Measurements from ENCODE around the gene KIFC3.

The KIFC3 gene

DNA sequence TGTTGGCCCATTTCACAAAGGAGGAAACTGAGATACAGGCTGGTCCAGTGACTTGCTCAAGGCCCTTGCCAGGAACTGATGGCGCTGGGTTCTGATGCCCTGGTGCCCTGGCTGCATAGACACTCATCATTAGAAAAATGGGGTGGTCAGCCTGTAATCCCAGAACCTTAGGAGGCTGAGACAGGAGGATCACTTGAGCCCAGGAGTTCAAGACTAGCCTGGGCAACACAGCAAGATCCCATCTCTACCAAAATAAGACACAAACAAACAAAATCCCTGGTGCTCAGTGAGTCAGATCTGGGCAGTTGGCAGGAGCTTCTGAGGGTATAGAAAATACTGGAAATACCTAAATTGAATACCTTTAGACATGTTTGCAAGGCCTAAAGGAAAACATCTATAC lies 41.1 kb upstream of the KIFC3 start:
- no peak for DNase-seq
- no peaks in the 10 kb centered on the region for H3K9me3 ChIP-seq (replicated peaks; ENCODE audit: insufficient read depth, low read length)
- no peaks in the 10 kb centered on the region for H4K20me1 ChIP-seq (ENCODE audit: insufficient read depth, low read length)
- no peak overlapping the region for H3K4me3 ChIP-seq (ENCODE audit: low read length)
- H3K4me2 ChIP-seq (ENCODE audit: low read depth, low read length) = no peak overlapping the region
- H3K9ac ChIP-seq (ENCODE audit: low read length) = no peak overlapping the region
- H3K27ac ChIP-seq (ENCODE audit: low read length) = no peak overlapping the region
- H2AFZ ChIP-seq (ENCODE audit: low read length) = no peak overlapping the region
- peaks cover 16% of the 10 kb centered on the region for H3K4me1 ChIP-seq (ENCODE audit: low read length)
- H3K79me2 ChIP-seq (ENCODE audit: low read length) = no peaks in the 10 kb centered on the region
- peaks cover 20% of the 10 kb centered on the region for H3F3A ChIP-seq (ENCODE audit: insufficient read depth, low read length)
- no peaks in the 10 kb centered on the region for H3K27me3 ChIP-seq (replicated peaks; ENCODE audit: insufficient read depth, low read length)
- H3K9me2 ChIP-seq (replicated peaks; ENCODE audit: insufficient read depth, low read length) = no peaks in the 10 kb centered on the region
- TF ChIP-seq EZH2phosphoT487 (IDR thresholded peaks at IDR 0.05; ENCODE audit: low read length) (no peak), EZH2 (optimal IDR thresholded peaks at IDR 0.05; ENCODE audit: low read depth, low read length) (no peak), CTCF (IDR thresholded peaks at IDR 0.05; ENCODE audit: low read length) (no peak)
- H3K36me3 ChIP-seq (replicated peaks; ENCODE audit: insufficient read depth, low read length) = no peaks in the 10 kb centered on the region

- Histone ChIP-seq H3K27ac (ENCODE audit: low read length) (no peak overlapping the region), H3K79me2 (ENCODE audit: low read length) (no peaks in the 10 kb centered on the region), H3K9me3 (replicated peaks; ENCODE audit: insufficient read depth, low read length) (no peaks in the 10 kb centered on the region), H3K4me2 (ENCODE audit: low read depth, low read length) (no peak overlapping the region), H3K27me3 (replicated peaks; ENCODE audit: insufficient read depth, low read length) (no peaks in the 10 kb centered on the region), H2AFZ (ENCODE audit: low read length) (no peak overlapping the region), H4K20me1 (ENCODE audit: insufficient read depth, low read length) (no peaks in the 10 kb centered on the region), H3K36me3 (replicated peaks; ENCODE audit: insufficient read depth, low read length) (no peaks in the 10 kb centered on the region), H3K9ac (ENCODE audit: low read length) (no peak overlapping the region), H3F3A (ENCODE audit: insufficient read depth, low read length) (peaks cover 18% of the 10 kb centered on the region), H3K4me3 (ENCODE audit: low read length) (no peak overlapping the region), H3K9me2 (replicated peaks; ENCODE audit: insufficient read depth, low read length) (no peaks in the 10 kb centered on the region), H3K4me1 (ENCODE audit: low read length) (peaks cover 15% of the 10 kb centered on the region)
- TF ChIP-seq EZH2 (optimal IDR thresholded peaks at IDR 0.05; ENCODE audit: low read depth, low read length) (no peak), CTCF (IDR thresholded peaks at IDR 0.05; ENCODE audit: low read length) (no peak), EZH2phosphoT487 (IDR thresholded peaks at IDR 0.05; ENCODE audit: low read length) (no peak)
- no peak for DNase-seq
These were observed 40.3 kb upstream of the KIFC3 start for GRCh38 chr16:57842601-57843000.

DNA sequence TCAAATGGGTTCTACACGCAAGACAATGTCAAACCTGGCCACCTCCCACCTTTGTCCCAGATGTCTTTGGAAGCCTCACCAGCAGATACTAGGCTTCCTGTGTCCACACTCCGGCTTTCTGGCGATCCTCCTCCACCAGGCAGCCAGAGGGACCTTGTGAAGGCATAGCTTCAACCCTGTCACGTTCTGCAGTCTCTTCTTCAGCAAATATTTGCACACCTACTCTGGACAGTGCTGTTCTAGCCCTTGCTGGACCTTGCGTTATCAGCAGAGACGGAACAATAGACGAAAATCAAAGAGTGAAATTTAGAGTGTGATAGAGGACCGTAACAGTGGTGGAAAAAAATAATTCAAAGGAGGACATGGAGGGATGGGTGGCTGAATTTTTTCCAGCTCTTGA lies 38.5 kb upstream of the KIFC3 start:
- Histone ChIP-seq H3F3A (ENCODE audit: insufficient read depth, low read length) (peaks cover 4% of the 10 kb centered on the region), H3K79me2 (ENCODE audit: low read length) (no peaks in the 10 kb centered on the region), H3K9me2 (replicated peaks; ENCODE audit: insufficient read depth, low read length) (no peaks in the 10 kb centered on the region), H3K27ac (ENCODE audit: low read length) (no peak overlapping the region), H2AFZ (ENCODE audit: low read length) (no peak overlapping the region), H3K27me3 (replicated peaks; ENCODE audit: insufficient read depth, low read length) (no peaks in the 10 kb centered on the region), H3K4me1 (ENCODE audit: low read length) (peaks cover 4% of the 10 kb centered on the region), H3K4me2 (ENCODE audit: low read depth, low read length) (no peak overlapping the region), H3K4me3 (ENCODE audit: low read length) (no peak overlapping the region), H3K9me3 (replicated peaks; ENCODE audit: insufficient read depth, low read length) (no peaks in the 10 kb centered on the region), H3K9ac (ENCODE audit: low read length) (no peak overlapping the region), H3K36me3 (replicated peaks; ENCODE audit: insufficient read depth, low read length) (no peaks in the 10 kb centered on the region), H4K20me1 (ENCODE audit: insufficient read depth, low read length) (no peaks in the 10 kb centered on the region)
- TF ChIP-seq CTCF (IDR thresholded peaks at IDR 0.05; ENCODE audit: low read length) = no peak
- TF ChIP-seq EZH2 (optimal IDR thresholded peaks at IDR 0.05; ENCODE audit: low read depth, low read length) = no peak
- TF ChIP-seq EZH2phosphoT487 (IDR thresholded peaks at IDR 0.05; ENCODE audit: low read length) = no peak
- DNase-seq = no peak
